IPS DF 4.7 (cell line): ENCODE results near the gene TCF7.

Experiments used
- DNase-seq: peaks from one replicate; pipeline ENCODE4 v3.0.0-alpha.2; 2013; ENCODE audit warnings: low spot score; ENCODE audit errors: extremely low read depth

TCF7 gene

DNA sequence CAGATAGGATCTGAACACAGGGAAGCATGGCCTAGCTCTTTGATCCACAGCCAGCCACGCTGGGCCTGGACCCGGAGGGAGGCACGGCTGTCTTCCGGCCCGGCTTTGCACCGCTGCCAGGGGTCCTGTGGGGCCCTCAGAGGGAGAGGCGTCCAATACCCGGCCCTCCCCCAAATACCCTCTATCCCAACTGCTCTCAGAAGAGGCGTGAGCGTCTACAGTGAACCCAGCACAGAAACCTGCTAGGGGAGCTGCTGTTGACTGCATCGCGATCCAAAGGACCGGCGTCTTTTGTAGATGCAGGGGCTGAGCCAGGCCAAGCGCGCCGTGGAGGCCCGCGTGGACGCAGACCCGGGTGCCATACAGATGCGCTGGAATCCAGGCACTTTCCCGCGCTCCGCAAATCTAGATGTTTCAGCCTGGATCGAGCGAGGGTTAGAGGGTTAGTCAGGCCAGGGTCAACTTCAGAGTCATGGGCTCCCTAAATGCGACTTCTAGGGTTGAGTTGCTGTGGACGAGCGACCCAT, 1.1 kb upstream of the TCF7 start:
- no peak for DNase-seq

DNA sequence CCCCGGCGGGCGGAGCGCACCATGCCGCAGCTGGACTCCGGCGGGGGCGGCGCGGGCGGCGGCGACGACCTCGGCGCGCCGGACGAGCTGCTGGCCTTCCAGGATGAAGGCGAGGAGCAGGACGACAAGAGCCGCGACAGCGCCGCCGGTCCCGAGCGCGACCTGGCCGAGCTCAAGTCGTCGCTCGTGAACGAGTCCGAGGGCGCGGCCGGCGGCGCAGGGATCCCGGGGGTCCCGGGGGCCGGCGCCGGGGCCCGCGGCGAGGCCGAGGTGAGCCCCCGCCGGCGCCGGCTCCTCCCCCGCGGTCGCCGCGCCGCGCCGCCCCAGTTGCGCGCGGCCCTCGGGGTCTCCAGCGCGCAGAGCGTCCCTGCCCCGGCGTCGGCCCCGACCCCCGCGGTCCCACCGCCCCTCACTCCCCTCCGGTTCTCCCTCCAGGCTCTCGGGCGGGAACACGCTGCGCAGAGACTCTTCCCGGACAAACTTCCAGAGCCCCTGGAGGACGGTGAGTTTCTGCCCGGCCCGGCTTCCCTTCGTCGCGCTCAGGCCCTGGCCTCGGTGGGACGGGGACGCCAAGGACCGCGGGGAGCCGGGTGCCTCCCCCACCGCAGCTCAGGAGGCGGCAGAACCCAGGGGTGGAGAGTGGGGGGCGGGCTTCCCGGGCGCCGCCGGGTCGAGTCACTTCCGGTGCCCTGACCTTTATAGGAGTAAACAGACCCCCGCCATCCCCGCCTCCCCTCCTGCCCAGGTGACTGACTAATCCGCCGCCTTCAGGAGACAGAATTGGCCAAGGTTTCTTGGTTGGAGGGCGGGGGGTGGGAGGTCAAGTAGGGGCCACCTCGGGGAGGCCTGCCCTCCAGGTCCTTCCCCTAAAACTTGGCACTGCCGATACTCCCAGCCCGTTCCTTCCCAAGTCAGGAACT, 665 bp downstream of the TCF7 start:
- DNase-seq = no peak

DNA sequence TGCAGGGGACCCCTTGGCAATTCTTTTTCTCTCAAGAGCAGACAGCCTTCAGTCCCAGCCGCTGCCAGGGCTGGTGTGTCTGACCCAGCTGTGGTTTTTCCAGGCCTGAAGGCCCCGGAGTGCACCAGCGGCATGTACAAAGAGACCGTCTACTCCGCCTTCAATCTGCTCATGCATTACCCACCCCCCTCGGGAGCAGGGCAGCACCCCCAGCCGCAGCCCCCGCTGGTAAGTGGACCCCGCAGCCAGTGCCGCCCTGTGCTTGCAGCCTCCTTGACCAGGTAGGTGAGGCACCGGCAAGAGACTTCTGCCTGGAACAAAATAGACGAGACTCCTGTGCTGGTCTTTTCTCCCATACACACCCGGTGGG, 1.3 kb downstream of the TCF7 start:
- no peak for DNase-seq

DNA sequence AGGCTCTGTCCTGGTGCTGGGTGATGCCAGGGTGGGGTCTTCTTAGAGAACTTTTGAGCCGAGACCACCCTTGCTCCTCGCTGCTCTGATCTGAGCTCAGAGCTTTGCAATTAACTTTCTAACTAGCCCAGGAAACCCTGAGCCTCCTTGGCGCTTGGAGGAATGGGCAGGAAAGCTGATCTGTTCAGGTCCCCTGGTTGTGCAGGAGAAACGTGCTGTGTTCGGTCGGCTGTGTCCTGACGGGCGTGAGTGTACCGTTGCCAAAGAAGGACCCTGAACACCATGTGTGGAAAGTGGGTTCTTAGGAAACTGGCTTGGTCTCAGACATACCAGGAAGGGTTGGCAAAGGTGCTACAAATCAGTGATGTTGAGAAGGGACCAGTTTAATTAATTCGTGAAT, 1.8 kb downstream of the TCF7 start:
- no peak for DNase-seq

DNA sequence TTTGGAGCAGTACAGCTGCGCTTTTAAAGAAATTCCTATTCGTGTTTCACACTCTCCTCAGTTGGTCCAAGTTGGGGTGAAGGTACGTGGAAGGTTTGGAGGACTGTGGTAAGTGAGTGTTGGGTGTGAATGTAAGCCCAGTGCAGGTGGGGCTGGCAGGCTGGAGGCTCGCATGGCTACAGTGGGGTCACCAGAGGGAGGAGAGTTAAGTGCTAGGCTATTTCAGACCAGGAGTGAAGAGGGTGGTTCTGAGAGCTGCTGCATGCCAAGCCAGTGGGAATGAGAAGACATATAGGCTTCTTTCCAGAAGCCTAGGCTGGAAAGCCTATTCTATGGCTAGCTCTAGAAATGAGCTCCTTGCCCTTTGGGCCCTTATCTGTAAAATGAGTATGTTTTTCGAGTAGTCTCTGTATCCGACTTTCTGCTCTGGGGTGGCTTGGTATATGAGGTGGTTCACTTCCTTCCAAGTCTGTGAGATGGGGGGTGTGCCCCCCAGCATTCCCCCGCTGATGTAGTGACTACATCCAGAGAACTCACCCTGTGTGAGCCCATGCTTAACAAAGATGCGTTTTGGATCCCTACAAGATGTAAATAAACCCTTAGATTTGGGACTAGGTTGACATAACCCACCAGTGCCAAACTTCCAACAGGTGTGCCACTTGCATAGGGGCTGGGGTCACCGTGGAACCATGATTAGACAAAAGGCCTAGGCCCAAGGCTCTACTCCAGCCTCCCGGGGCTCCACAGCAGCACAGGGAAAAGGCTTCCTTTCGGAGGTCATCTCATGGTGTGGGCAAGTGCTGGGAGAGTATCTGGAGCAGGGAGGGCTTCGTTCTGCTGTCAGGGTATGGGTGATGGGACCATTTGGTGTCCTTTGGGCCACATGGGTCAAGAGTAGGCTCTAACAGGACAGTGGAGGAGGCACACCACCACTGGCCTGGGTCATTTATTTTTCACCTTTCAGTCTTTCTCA, 2.6 kb downstream of the TCF7 start:
- DNase-seq = no peak

DNA sequence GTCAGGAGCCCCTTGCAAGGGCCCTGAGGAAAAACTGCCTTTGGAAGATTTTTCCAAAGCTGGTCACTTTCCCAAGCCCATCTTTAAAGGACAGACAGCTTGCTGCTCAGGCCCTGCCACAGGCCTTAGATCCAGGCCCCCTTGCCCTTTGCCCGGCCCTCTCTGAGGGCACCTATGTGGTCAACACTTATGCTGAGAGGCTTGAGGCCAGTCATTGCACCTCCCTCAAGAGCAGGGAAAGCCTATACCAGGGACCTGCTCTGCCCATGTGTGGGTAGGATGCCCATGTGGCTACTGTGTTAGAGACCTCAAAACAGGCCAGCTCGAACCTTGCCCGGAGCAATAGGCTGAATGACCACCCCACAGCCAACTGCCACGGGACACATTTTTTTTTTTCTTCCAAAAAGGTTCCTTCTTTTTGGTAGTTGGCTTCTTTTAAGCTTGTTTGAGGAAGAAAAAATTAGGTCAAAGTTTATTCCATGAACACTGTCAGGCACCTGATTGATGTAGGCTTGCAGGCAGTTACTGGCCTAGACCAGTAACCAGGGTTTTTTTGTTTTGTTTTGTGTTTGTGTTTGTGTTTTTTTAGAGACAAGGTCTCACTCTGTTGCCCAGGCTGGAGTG, 3.8 kb downstream of the TCF7 start:
- DNase-seq = no peak

DNA sequence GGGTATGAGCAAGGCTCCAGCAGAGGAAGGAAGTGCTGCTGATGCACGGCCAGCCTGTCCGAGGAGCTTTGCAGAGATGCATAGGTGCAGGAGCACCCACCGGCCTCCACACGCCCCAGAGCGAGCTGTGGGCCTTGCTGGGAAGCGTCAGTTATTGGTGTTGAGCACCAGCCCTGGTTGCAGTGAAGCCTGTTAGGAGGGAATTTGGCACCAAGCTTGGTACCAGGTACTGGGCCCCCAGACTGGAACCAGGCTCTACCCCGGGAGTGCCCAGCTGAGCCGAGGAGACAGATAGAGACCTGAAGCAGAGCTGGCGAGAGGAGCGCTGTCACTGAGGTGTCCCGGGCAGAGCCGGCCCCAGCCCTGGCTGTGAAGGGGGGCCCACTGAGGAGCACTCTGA, 5.2 kb downstream of the TCF7 start:
- no peak for DNase-seq

DNA sequence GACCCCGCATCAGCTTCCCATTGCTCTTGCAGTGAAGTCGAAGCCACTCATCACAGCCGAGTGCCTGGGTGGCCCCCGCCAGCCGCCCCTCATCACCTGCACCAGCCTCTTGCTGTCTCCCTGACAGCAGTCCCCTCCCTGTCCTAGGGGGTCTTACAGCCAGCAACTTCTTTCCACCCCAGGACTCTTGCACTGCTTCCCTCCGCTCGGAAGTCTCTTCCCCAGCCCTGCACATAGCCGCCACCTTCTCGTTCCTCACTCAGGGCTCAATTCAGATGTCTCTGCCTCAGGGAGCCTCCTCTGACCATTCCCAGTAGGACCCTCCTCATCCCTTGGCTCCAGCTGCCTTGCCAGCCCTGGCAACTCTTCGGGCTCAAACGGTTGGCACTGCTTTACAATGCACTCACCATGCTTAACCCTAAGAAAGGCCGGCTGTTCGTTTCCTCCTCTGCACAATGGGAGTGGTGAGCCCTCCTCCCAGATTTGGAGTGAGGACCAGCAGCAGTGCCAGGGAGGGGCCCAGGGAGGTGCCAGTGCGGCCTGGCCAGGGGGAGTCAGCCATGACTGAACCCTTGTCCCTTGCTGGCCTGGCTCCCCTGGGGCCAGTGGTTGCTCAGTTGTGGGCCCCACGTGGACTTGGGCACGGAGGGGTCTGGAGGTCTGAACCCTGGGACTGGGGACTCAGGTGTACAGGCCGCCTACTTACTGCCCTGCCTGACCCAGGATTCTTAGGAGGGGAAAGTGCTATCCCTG, 6.1 kb downstream of the TCF7 start:
- DNase-seq = no peak

DNA sequence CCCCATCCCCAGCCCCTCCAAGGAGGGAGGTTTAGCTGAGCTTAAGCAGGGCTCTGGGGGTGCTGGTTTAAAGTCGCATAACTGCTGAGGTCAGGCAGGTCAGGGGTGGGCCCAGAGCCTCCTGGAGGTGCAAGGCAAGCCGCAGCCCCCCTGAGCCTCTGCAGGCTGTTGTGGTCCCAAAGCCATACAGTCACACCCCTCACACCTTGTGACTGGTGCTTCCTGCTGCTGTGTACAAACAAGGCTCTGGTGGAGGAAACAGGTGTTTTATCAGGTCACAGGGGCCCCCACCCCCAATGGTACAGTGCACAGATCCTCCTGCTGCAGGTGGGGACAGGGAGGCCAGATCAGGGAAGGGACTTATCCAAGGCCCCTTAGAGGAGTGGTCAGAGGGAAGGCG, 8.0 kb downstream of the TCF7 start:
- DNase-seq = no peak

DNA sequence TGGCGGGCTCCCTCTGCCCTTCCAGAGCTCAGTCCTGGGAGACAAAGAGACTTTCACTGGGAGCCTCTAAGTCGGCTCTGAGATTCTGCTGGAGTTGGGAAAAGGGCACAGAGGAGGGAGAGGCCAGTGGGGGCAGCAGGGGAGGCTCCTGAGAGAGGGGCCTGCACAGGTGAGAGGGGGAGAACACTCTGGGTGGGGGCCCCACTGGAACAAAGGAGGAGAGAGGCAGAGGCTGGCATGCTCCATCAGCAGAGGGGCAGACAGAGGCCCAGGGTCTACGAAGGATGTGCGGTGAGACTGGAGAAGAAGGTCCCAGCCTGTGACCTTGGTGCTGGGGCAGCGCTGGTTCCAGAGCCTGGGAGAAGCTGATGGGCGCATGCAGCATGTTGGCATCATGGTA, 8.9 kb downstream of the TCF7 start:
- no peak for DNase-seq

DNA sequence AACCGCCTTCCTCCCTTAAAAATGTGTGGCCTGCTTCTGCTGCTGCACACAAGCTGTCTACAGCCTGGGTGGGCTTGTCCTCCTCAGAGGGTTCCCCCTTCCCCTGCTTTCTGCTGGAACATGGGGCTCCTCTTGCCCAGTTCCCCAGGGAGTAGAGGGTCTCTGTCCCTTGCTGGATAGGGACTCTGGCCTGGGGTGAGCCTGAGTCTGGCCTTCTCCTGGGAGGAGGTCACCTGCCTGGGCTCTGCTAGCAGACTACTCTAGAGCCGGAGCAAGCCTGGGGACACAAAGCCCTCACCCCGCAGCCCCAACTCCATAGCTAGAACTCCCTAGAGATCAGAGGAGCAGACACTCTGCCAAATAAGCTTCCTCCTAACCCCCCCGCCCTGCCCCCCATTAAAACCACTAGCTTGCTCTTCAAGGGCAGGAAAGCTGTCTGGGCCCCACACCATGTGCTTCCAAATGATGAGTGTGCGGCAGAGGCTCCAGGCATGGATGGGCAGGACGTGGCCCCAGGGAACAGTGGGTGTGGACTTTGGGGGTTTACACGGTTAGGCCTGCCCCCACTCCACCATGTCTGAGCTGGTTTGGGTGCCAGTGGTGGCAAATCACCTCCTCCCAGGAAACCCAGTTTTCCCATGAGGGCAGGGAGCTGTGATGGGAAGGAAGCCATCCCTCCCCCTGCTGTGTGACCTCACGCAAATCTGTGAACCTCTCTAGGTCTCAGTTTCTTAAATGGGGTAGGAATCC, 10.0 kb downstream of the TCF7 start:
- DNase-seq = no peak

DNA sequence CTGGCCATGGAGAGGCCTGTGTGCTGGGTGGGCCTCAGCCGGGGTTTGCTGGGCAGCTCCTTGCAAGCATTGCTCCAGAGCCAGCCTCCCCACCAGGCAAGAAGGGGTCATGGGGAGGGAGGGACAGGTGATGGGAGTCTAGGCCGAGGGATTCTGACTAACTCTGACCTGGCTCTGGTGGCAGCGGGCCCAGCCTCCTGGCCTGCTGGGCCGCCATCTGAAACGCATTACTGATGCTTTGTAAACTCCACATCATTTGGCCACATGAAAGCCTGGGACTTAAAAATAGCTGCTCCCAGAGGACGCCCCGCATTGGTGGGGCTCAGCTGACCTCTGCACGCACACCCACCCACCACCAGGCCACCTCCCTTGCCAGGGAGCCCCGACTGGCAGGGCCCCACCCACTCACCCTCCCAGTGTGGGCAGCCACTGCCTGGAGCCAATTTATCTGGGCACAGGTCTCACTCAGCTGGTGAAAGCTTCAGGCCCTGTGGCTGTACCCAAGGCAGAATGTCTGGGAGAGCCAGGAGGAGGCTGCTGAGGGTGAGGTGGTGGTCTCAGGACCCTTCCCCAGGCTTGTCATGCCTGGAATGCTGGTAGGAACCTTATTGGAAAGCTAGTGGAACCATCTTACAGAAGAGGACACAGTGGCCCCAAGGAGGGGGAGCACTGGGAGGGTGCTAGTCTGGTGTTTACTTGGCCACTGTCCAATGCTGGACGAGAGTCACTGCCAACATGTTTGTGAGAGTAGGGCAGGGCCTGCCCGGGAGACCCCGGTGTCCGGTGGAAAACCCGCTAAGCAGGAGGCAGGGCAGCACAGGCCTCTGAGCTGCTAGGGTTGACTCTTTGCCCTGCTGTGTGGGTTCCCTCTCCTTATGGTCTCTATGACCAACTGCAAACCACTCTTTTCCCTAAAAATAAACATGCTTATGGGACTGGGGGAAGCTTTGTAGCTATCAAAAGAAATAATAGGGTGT, 10.8 kb downstream of the TCF7 start:
- no peak for DNase-seq

DNA sequence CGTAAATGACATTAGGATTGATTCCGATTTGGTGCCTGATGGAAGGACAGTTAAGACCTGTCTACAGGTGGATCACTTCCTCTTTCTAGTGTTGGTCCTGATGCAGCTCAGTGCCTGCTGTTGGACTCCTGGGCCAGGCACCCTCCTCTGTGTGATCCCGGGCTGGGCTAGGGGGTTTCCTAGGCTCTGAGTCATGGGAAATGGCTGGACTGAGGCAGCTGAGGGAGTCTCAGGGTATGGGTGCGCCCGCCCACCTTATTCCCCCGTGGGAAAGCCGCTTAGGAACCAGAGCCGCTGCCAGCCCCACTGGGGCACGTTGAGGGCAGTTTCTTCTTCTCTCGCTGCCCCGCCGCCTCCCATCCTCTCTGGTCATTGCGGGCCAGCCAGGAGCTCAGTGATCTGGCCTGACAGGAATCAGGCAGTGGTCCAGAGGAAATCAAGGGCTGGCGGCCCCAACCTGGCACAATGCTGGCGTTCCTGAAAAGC, 12.9 kb downstream of the TCF7 start:
- DNase-seq = no peak

DNA sequence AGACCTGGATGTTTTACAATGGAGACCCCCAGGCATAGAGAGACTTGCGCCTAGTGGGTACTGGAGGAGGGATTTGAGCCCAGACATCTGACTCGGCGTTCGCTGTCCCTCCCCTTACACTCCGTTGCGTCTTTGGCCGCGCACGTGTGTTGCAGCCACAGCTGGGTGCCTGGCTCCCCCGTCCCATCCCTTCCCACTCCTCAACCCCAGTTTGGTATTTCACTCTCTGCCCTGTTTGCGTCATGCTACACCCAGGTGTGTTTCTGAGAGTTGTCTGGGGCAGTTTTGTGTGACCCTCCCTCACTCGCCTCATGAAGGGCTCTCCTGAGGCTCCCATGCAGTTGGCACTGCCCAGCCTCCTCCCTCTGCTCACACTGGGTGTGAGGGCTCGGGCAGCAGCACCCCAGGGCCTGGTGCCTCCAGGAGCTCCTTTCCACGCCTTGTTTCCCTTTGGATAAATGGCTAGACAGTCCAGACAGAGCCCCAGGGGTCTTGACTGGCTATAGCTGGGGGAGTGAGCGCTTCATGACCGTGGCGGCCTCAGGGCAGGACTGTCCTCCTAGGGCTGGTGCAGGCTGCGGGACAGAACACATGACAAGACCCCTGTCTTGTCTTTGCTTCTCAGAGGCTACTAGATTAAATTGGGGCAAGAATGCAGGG, 13.6 kb downstream of the TCF7 start:
- DNase-seq = no peak

DNA sequence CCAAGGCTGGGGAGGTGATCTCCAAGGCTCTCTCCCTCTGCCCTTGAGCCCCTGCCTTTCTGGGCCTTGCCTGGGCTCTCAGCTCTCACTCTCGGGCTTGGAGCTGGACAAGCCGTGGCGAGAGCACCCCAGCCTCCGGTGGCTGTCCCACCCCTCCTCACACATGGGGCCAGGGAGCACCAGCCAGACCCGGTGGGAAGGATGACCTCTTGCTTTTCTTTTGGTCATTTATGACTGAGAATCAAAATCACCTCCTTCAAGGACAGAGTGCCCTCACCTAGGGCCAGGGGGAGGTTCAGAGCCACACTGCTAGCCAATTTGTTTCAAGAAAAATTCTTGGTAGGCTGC, 14.1 kb downstream of the TCF7 start:
- no peak for DNase-seq

DNA sequence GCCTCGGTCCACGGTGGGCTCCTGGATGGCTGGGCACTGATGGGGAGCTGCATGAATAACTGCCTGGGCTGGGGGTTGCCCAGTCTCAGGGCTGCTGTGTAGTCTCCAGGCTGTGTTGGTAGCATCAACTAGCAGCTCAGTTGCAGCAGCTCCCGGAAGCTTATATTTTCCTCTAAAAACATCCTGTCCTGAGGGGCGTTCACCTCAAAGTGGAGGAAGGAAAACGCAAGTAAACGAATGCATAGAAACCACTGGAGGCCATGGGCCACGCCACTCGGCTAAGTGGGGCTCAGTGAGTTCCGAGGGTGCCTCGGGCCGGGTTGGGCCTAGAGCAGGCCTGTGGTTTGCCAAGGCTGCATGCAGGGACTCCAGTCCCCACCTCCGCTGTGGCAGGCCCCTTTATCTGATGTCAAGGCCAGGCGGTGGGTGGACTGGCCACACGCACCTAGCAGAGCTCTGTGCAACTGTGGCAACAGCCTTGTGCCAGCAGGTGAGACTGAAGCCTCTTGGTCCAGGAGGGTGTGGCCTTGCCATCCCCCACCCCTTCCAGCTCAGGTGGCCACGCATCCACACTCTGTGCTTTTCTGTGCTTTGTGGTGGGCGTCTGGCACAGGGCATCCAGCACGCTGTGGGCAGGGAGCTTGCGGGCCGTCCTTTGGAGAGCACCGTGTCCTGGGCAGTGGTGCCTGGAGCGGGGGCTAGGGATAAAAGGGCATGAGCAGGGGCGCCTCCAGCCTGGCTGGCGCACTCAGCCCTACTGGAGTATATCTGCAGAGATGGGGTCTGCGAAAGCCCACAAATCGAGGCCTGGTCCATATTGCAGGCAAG, 15.1 kb downstream of the TCF7 start:
- DNase-seq = no peak

DNA sequence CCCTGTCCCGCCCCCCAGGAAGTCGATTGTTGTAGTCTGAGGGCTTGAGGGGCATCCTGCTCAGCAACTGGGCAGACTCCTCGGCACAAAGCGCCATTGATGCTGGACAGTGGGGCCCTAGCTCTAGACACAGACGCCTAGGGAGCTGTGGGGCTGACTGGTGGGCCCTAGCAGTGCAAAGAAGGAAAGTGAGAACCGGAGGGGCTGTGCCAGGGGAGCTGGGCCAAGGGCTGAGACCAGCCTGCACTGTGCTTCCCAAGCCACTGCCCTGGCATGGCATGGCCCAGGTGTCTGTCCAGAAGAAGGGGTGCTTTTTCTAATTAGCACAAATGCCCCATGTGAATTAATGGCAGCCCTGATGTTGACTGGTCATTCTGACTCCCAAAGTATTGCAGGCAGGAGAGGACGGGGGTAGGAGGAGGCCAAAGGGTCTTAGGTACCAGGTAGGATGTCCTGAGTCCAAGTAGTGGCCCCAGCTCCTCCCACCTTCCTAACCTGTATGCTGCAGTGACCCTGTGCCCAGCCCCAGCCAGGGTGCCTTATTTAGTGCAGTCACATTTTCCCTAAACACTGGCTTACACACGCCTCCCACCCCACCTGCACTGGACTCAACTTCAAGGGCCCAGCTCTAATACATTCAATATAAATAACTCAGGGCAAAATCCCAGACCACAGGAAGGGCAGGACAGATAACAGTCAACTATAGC, 15.9 kb downstream of the TCF7 start:
- no peak for DNase-seq
